SK-N-SH treated with all-trans-retinoic acid at 6 μM for 48 hours (cell line): ENCODE measurements around the gene TAF15.

Source experiments
- ATAC-seq: fragments of 200-7000 bp; cut with Tn5 transposase; 3 replicates; pipeline ENCODE4 v1.9.1; 2020; ENCODE audit warnings: mild to moderate bottlenecking, moderate library complexity
- ARNTL ChIP-seq: fragments of 450-650 bp; formaldehyde crosslinking; IDR thresholded peaks from 2 replicates; pipeline ENCODE4 v1.5.0; 2020; ENCODE audit warnings: low read depth, mild to moderate bottlenecking, moderate library complexity, borderline replicate concordance
- BACH2 ChIP-seq: fragments of 250-450 bp; sonication (Bioruptor Pico); IDR thresholded peaks from 2 replicates; pipeline ENCODE4 v1.9.0; 2021; ENCODE audit warnings: mild to moderate bottlenecking, borderline replicate concordance
- CSDC2 ChIP-seq: fragments of 250-450 bp; sonication (Bioruptor Pico); IDR thresholded peaks from 2 replicates; pipeline ENCODE4 v1.5.0; 2020; ENCODE audit warnings: mild to moderate bottlenecking, moderate library complexity
- ESRRG ChIP-seq: fragments of 250-450 bp; sonication (Bioruptor Pico); IDR thresholded peaks from 2 replicates; pipeline ENCODE4 v1.6.1; 2021; ENCODE audit warnings: mild to moderate bottlenecking
- GLIS3 ChIP-seq: fragments of 250-450 bp; sonication (Bioruptor Pico); IDR thresholded peaks from 2 replicates; pipeline ENCODE4 v1.5.0; 2020; ENCODE audit warnings: mild to moderate bottlenecking, moderate library complexity
- ISL1 ChIP-seq: fragments of 250-450 bp; sonication (Bioruptor Pico); IDR thresholded peaks from 2 replicates; pipeline ENCODE4 v2.1.2; 2022; ENCODE audit warnings: mild to moderate bottlenecking, moderate library complexity
- OSR1 ChIP-seq: fragments of 250-450 bp; sonication (Bioruptor Pico); IDR thresholded peaks from 2 replicates; pipeline ENCODE4 v1.8.0; 2022; ENCODE audit warnings: moderate library complexity, mild to moderate bottlenecking, inconsistent platforms
- PPARA ChIP-seq: fragments of 250-450 bp; sonication (Bioruptor Pico); IDR thresholded peaks from 2 replicates; pipeline ENCODE4 v1.5.0; 2020; ENCODE audit warnings: mild to moderate bottlenecking, borderline replicate concordance
- RARB ChIP-seq: fragments of 250-450 bp; sonication (Bioruptor Pico); IDR thresholded peaks from 2 replicates; pipeline ENCODE4 v1.8.0; 2021; ENCODE audit warnings: mild to moderate bottlenecking, moderate library complexity
- SNAI2 ChIP-seq: fragments of 250-450 bp; sonication (Bioruptor Pico); IDR thresholded peaks from 2 replicates; pipeline ENCODE4 v1.5.0; 2020; ENCODE audit warnings: mild to moderate bottlenecking, moderate library complexity
- TCF4 ChIP-seq: fragments of 250-450 bp; sonication (Bioruptor Pico); IDR thresholded peaks from 2 replicates; pipeline ENCODE4 v1.8.0; 2021; ENCODE audit warnings: mild to moderate bottlenecking, moderate library complexity, borderline replicate concordance
- TOX ChIP-seq: fragments of 250-450 bp; sonication (Bioruptor Pico); IDR thresholded peaks from 2 replicates; pipeline ENCODE4 v1.8.0; 2021; ENCODE audit warnings: mild to moderate bottlenecking, moderate library complexity, borderline replicate concordance
- ZC3H10 ChIP-seq: fragments of 250-450 bp; sonication (Bioruptor Pico); IDR thresholded peaks from 2 replicates; pipeline ENCODE4 v1.5.1; 2021; ENCODE audit warnings: mild to moderate bottlenecking, moderate library complexity
- ZFP3 ChIP-seq: fragments of 250-450 bp; sonication (Bioruptor Pico); IDR thresholded peaks from 2 replicates; pipeline ENCODE4 v1.5.0; 2020; ENCODE audit warnings: mild to moderate bottlenecking, moderate library complexity
- ZFP30 ChIP-seq: fragments of 450-650 bp; formaldehyde crosslinking; IDR thresholded peaks from 2 replicates; pipeline ENCODE4 v1.5.0; 2022; ENCODE audit warnings: mild to moderate bottlenecking, moderate library complexity
- ZNF565 ChIP-seq: fragments of 450-650 bp; formaldehyde crosslinking; conservative IDR thresholded peaks from 2 replicates; pipeline ENCODE4 v1.5.0; 2020; ENCODE audit warnings: low read depth, mild to moderate bottlenecking, moderate library complexity
- ZNF70 ChIP-seq: fragments of 450-650 bp; formaldehyde crosslinking; IDR thresholded peaks from 2 replicates; pipeline ENCODE4 v1.5.0; 2020; ENCODE audit warnings: mild to moderate bottlenecking, moderate library complexity
- TF ChIP-seq, protein P1 (sequence below): fragments of 250-450 bp; sonication (Bioruptor Pico); IDR thresholded peaks from 2 replicates; pipeline ENCODE4 v1.8.0; 2021; ENCODE audit warnings: low read depth, mild to moderate bottlenecking, moderate library complexity, borderline replicate concordance
- TF ChIP-seq, protein P2 (sequence below): fragments of 250-450 bp; sonication (Bioruptor Pico); IDR thresholded peaks from 2 replicates; pipeline ENCODE4 v1.5.1; 2020; ENCODE audit warnings: low read depth, mild to moderate bottlenecking, moderate library complexity
- TF ChIP-seq, protein P3 (sequence below): fragments of 250-450 bp; sonication (Bioruptor Pico); IDR thresholded peaks from 2 replicates; pipeline ENCODE4 v1.8.0; 2020; ENCODE audit warnings: mild to moderate bottlenecking, moderate library complexity, borderline replicate concordance
- TF ChIP-seq, protein P4 (sequence below): fragments of 250-450 bp; sonication (Bioruptor Pico); IDR thresholded peaks from 2 replicates; pipeline ENCODE4 v1.5.0; 2020; ENCODE audit warnings: mild to moderate bottlenecking, moderate library complexity
- TF ChIP-seq, protein P5 (sequence below): fragments of 250-450 bp; sonication (Bioruptor Pico); IDR thresholded peaks from 2 replicates; pipeline ENCODE4 v1.5.1; 2021; ENCODE audit warnings: mild to moderate bottlenecking, moderate library complexity

TAF15 gene

DNA sequence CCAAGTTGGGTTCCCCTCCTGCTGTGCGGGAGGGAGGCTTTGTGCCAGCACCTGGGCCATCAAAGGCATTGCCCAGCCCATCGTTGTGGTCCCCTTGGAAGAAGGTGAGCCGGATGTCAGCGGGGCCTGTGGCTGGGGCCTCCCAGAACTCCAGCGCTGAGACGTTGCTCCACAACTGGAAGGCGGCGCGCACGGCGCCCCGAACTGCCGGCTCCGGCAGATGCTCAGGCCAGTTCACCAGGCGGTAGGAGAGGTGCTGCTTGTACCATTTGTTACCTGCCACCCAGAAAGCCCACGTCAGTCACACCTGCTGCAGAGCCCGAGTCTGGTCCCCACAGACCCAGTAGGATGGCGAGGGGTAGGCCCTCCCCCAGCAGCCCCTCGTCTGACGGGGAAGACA, 36.2 kb upstream of the TAF15 start (continued):
- TF ChIP-seq, protein P1, sequence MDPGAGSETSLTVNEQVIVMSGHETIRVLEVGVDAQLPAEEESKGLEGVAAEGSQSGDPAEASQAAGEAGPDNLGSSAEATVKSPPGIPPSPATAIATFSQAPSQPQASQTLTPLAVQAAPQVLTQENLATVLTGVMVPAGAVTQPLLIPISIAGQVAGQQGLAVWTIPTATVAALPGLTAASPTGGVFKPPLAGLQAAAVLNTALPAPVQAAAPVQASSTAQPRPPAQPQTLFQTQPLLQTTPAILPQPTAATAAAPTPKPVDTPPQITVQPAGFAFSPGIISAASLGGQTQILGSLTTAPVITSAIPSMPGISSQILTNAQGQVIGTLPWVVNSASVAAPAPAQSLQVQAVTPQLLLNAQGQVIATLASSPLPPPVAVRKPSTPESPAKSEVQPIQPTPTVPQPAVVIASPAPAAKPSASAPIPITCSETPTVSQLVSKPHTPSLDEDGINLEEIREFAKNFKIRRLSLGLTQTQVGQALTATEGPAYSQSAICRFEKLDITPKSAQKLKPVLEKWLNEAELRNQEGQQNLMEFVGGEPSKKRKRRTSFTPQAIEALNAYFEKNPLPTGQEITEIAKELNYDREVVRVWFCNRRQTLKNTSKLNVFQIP (CRISPR knock-in tag): no peak
- TF ChIP-seq GLIS3 (CRISPR knock-in tag): no peak
- no peak for TF ChIP-seq ZNF70 (CRISPR knock-in tag)
- no peak for TF ChIP-seq ARNTL
- TF ChIP-seq OSR1 (CRISPR knock-in tag): no peak

DNA sequence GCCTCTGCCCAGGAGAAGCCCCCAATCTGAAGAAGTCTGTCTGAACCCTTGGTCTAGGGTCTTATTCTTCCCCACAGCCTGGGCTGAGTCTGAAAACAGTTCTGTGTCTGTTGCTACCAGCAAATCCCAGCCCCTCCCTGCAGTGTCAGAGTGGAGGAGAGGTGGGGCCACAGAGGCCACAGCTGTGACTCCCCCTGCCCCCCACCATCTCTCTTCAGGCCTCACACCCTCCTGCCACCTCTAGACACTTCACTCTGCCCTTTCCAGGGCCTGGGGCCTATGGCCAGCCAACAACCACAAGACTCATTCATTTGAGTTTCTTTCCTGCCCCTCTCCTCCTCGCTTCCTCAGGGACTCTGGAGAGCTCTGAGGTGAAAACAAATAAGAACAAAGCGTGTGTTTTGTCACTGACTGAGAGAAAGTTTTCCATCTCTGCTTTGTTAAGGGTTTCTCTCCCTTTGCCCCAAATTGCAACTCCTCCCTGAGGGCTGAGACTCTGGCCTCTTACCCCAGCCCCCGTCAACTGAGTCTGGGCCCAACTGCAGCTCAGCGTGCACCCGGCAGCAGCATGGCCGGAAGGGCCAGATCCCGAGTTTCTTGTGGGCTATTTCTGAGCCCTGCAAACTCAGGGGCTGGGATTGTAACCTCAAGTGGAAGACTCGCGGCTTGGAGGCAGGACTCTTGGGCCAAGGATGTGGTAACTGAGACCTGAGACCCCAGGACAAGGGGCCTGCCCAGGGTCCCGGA, 35.4 kb upstream of the TAF15 start:
- peak; percentile 17 for ATAC-seq

DNA sequence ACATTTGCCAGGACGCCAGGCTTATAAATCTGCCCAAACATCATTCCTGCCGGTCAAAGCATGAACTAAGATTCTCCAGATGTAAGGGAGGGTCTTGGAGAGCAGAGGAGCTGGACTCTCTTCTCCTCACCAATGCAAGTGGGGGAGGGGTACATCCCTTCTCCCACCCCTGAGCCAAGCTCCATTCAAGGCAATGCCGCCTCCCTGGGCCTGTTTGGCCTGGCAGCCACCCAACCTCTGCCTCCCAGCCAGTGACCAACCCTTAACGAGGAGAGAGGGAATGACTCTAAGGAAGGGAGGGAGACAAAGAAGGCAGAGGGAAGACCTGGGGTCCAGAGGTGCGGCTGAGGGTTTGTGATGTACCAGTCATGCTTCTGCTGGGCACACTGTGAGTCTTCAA, 34.8 kb upstream of the TAF15 start:
- no peak for TF ChIP-seq PPARA
- no peak for TF ChIP-seq RARB
- ATAC-seq: peak; percentile 75

More for the DNA sequence above, 35.4 kb upstream of the TAF15 start:
- TF ChIP-seq PPARA (no peak), ISL1 (no peak), ESRRG (CRISPR knock-in tag) (no peak)

DNA sequence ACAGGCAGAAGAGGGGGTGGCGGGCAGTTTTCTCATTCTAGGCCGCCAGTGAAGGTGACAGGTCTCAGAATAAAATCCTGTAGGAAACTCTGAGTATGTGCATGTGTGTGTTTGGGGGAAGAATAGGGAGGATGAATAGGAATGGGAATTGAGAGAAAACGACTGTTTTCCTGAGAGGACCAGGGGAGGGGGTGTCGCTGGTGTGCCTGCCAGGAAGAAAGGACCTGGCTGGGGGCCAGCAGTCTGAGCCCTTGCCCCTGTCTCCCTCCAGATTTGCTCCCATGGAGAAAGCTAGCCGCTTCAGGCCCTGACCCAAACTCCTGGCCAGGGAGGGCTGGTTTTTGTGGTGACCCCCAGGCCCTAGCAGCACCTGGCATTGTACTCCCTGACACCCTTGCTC, 34.2 kb upstream of the TAF15 start:
- no peak; the same call in 2 of the 3 replicates for ATAC-seq
- no peak for TF ChIP-seq TOX (CRISPR knock-in tag)
- TF ChIP-seq CSDC2 (CRISPR knock-in tag): no peak
- TF ChIP-seq ISL1: no peak
- TF ChIP-seq BACH2 (CRISPR knock-in tag): no peak
- TF ChIP-seq, protein P2, sequence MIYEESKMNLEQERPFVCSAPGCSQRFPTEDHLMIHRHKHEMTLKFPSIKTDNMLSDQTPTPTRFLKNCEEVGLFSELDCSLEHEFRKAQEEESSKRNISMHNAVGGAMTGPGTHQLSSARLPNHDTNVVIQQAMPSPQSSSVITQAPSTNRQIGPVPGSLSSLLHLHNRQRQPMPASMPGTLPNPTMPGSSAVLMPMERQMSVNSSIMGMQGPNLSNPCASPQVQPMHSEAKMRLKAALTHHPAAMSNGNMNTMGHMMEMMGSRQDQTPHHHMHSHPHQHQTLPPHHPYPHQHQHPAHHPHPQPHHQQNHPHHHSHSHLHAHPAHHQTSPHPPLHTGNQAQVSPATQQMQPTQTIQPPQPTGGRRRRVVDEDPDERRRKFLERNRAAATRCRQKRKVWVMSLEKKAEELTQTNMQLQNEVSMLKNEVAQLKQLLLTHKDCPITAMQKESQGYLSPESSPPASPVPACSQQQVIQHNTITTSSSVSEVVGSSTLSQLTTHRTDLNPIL (CRISPR knock-in tag): no peak
- TF ChIP-seq, protein P3, sequence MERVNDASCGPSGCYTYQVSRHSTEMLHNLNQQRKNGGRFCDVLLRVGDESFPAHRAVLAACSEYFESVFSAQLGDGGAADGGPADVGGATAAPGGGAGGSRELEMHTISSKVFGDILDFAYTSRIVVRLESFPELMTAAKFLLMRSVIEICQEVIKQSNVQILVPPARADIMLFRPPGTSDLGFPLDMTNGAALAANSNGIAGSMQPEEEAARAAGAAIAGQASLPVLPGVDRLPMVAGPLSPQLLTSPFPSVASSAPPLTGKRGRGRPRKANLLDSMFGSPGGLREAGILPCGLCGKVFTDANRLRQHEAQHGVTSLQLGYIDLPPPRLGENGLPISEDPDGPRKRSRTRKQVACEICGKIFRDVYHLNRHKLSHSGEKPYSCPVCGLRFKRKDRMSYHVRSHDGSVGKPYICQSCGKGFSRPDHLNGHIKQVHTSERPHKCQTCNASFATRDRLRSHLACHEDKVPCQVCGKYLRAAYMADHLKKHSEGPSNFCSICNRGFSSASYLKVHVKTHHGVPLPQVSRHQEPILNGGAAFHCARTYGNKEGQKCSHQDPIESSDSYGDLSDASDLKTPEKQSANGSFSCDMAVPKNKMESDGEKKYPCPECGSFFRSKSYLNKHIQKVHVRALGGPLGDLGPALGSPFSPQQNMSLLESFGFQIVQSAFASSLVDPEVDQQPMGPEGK (CRISPR knock-in tag): no peak

DNA sequence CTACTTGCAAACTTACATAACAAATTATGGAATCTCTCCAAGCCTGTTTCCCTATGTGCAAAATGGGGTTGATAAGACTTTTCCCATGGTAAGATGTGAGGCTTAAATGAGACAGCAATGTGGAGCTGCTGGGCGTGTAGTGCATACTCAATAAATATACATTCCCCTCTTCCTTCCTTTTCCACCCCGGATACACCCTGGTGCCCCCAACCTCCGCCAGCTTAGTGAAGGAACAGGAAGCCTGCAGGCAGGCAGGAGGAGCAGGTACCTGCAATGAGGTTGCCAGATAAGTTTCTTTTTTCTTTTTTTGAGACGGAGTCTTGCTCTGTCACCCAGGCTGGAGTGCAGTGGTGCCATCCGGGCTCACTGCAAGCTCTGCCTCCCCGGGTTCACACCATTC, 33.7 kb upstream of the TAF15 start:
- ATAC-seq: no peak
- no peak for TF ChIP-seq SNAI2 (CRISPR knock-in tag)
- no peak for TF ChIP-seq PPARA
- no peak for TF ChIP-seq RARB

DNA sequence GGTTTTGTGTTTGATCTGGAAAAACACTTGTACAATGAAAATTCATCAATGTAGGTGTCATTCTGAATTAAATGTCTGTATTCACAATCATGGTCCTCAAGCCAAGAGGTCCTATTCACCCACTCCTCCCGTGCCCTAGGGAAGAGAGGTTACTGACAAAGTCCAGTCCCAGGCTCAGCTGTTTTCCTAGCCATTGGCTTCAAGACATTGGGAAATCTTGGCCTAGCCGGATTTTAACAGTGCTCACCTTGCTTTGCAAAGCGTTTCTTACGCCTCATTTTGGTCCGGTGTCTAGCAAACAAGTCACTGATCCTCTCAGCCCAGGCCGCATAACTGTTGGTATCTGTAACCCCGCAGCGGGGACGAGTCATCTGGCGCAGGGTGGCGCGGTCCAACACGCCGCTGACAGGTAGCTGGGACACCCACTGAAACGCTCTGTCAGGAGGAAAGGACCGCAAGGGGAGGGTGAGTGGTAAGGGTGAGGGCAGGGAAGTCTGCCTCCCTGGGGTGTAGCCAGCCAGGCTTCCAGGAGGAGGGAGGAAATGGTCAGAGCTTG, 30.6 kb upstream of the TAF15 start:
- no peak for ATAC-seq
- TF ChIP-seq RARB (no peak), TCF4 (CRISPR knock-in tag) (no peak), OSR1 (CRISPR knock-in tag) (no peak), ARNTL (no peak), ZC3H10 (CRISPR knock-in tag) (no peak), ISL1 (no peak), SNAI2 (CRISPR knock-in tag) (no peak), ZNF565 (CRISPR knock-in tag) (no peak), PPARA (no peak), ZFP30 (CRISPR knock-in tag) (no peak), BACH2 (CRISPR knock-in tag) (no peak), TOX (CRISPR knock-in tag) (no peak), ZFP3 (no peak)
- TF ChIP-seq, protein P4, sequence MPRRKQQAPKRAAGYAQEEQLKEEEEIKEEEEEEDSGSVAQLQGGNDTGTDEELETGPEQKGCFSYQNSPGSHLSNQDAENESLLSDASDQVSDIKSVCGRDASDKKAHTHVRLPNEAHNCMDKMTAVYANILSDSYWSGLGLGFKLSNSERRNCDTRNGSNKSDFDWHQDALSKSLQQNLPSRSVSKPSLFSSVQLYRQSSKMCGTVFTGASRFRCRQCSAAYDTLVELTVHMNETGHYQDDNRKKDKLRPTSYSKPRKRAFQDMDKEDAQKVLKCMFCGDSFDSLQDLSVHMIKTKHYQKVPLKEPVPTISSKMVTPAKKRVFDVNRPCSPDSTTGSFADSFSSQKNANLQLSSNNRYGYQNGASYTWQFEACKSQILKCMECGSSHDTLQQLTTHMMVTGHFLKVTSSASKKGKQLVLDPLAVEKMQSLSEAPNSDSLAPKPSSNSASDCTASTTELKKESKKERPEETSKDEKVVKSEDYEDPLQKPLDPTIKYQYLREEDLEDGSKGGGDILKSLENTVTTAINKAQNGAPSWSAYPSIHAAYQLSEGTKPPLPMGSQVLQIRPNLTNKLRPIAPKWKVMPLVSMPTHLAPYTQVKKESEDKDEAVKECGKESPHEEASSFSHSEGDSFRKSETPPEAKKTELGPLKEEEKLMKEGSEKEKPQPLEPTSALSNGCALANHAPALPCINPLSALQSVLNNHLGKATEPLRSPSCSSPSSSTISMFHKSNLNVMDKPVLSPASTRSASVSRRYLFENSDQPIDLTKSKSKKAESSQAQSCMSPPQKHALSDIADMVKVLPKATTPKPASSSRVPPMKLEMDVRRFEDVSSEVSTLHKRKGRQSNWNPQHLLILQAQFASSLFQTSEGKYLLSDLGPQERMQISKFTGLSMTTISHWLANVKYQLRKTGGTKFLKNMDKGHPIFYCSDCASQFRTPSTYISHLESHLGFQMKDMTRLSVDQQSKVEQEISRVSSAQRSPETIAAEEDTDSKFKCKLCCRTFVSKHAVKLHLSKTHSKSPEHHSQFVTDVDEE (CRISPR knock-in tag): no peak
- TF ChIP-seq, protein P5, sequence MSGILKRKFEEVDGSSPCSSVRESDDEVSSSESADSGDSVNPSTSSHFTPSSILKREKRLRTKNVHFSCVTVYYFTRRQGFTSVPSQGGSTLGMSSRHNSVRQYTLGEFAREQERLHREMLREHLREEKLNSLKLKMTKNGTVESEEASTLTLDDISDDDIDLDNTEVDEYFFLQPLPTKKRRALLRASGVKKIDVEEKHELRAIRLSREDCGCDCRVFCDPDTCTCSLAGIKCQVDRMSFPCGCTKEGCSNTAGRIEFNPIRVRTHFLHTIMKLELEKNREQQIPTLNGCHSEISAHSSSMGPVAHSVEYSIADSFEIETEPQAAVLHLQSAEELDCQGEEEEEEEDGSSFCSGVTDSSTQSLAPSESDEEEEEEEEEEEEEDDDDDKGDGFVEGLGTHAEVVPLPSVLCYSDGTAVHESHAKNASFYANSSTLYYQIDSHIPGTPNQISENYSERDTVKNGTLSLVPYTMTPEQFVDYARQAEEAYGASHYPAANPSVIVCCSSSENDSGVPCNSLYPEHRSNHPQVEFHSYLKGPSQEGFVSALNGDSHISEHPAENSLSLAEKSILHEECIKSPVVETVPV: no peak
- TF ChIP-seq, protein P3 (CRISPR knock-in tag): no peak
